ENCODE data around the gene IRGQ.

GRCh38 chr19:43586346-43586745, 9.6 kb downstream of the IRGQ start:
- TF ChIP-seq POLR2A (IDR thresholded peaks at IDR 0.05), result no peak
- TF ChIP-seq, protein P1, sequence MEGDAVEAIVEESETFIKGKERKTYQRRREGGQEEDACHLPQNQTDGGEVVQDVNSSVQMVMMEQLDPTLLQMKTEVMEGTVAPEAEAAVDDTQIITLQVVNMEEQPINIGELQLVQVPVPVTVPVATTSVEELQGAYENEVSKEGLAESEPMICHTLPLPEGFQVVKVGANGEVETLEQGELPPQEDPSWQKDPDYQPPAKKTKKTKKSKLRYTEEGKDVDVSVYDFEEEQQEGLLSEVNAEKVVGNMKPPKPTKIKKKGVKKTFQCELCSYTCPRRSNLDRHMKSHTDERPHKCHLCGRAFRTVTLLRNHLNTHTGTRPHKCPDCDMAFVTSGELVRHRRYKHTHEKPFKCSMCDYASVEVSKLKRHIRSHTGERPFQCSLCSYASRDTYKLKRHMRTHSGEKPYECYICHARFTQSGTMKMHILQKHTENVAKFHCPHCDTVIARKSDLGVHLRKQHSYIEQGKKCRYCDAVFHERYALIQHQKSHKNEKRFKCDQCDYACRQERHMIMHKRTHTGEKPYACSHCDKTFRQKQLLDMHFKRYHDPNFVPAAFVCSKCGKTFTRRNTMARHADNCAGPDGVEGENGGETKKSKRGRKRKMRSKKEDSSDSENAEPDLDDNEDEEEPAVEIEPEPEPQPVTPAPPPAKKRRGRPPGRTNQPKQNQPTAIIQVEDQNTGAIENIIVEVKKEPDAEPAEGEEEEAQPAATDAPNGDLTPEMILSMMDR (IDR thresholded peaks at IDR 0.05), result no peak

Measured in esophagus squamous epithelium (tissue), 4 donors.